Mucosa of rectum (tissue), 2 donors: ENCODE data around the gene GPT2.

ENCODE experiments used
- H3K27ac ChIP-seq, 2 donors: one replicate each; pipeline ENCODE4 v1.7.0; 2013; ENCODE audit warnings: inconsistent platforms in 2 of 2, low read depth in 2 of 2, low read length in 2 of 2
- H3K27me3 ChIP-seq, 2 donors: one replicate each; pipeline ENCODE4 v1.7.0; 2013; ENCODE audit warnings: low read length in 2 of 2; ENCODE audit not compliant: control insufficient read depth in 2 of 2, insufficient read depth in 2 of 2
- H3K36me3 ChIP-seq, 2 donors: one replicate each; pipeline ENCODE4 v1.7.0; 2013; ENCODE audit warnings: low read length in 2 of 2; ENCODE audit not compliant: control insufficient read depth in 2 of 2, insufficient read depth in 2 of 2
- H3K4me1 ChIP-seq, 2 donors: one replicate each; pipeline ENCODE4 v1.7.0; 2013; ENCODE audit warnings: low read length in 2 of 2, mild to moderate bottlenecking in 1 of 2; ENCODE audit not compliant: control insufficient read depth in 2 of 2, insufficient read depth in 2 of 2
- H3K4me3 ChIP-seq, 2 donors: one replicate each; pipeline ENCODE4 v1.7.0; 2013; ENCODE audit warnings: low read length in 2 of 2
- H3K9ac ChIP-seq, 2 donors: one replicate each; pipeline ENCODE4 v1.7.0; 2013; ENCODE audit warnings: low read length in 2 of 2, low read depth in 1 of 2, mild to moderate bottlenecking in 1 of 2
- H3K9me3 ChIP-seq, 2 donors: one replicate each; pipeline ENCODE4 v1.7.0; 2013; ENCODE audit warnings: low read length in 2 of 2; ENCODE audit not compliant: control insufficient read depth in 2 of 2
- donor health status: healthy.
- donor health status: Normal muscosa, but diverticular disease.

The GPT2 gene

GRCh38 chr16:46897471-46897870 lies 13.3 kb downstream of the GPT2 start:
- Histone ChIP-seq H3K9me3 (no peaks in the 10 kb centered on the region), H3K27ac (no peak overlapping the region), H3K4me3 (no peak overlapping the region), H3K27me3 (no peaks in the 10 kb centered on the region), H3K36me3 (no peaks in the 10 kb centered on the region), H3K9ac (no peak overlapping the region), H3K4me1 (peaks cover 0 to 3% of the 10 kb centered on the region in 2 donors)

- Histone ChIP-seq H3K27ac (no peak overlapping the region), H3K9ac (no peak overlapping the region), H3K4me3 (no peak overlapping the region), H3K9me3 (no peaks in the 10 kb centered on the region), H3K36me3 (no peaks in the 10 kb centered on the region), H3K27me3 (no peaks in the 10 kb centered on the region), H3K4me1 (peaks cover 0 to 3% of the 10 kb centered on the region in 2 donors)
Measured at GRCh38 chr16:46898006-46898405, 13.8 kb downstream of the GPT2 start.

- Histone ChIP-seq H3K9ac (no peak overlapping the region), H3K4me3 (no peak overlapping the region), H3K36me3 (no peaks in the 10 kb centered on the region), H3K27ac (no peak overlapping the region), H3K4me1 (peaks cover 2 to 9% of the 10 kb centered on the region in 2 donors), H3K9me3 (no peaks in the 10 kb centered on the region), H3K27me3 (no peaks in the 10 kb centered on the region)
Measured at GRCh38 chr16:46899443-46900143, 15.4 kb downstream of the GPT2 start.

DNA sequence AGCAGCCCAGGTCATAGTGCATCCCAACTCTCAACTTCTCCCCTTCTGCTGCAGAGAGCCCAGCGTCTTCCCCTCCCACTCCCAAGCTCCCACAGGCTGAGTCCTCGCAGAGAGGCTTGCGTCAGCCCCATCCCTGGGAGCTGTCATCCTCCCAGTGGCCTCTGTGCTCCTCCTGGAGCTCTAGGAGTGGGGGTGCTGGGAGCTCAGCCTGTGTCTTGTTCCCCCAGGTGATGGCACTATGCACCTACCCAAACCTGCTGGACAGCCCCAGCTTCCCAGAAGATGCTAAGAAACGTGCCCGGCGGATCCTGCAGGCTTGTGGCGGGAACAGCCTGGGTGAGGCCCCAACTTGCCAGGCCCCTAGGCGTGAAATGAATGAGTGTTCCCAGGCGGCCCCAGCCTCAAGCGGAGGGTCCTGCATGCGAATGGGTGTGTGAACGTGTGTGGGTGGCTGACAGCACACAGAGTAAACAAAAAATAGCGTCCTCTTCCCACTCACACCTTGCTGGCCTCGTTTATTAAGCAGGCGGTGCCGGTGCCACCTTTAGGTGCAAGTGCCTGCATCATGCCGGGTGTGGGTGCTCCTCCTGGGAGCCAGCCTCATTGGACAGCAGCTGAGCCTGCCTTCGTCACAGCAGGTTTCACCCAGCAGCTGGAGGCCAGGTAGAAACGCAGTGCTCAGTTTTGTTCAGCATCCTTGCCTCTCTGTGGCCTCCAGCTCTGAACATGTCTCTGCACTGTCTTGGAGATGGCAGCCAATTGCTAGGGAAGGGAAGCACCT lies 16.5 kb downstream of the GPT2 start:
- Histone ChIP-seq H3K36me3 (no peaks in the 10 kb centered on the region), H3K9me3 (no peaks in the 10 kb centered on the region), H3K4me1 (peaks cover 2 to 10% of the 10 kb centered on the region in 2 donors), H3K4me3 (no peak overlapping the region), H3K27ac (no peak overlapping the region), H3K9ac (no peak overlapping the region), H3K27me3 (no peaks in the 10 kb centered on the region)

DNA sequence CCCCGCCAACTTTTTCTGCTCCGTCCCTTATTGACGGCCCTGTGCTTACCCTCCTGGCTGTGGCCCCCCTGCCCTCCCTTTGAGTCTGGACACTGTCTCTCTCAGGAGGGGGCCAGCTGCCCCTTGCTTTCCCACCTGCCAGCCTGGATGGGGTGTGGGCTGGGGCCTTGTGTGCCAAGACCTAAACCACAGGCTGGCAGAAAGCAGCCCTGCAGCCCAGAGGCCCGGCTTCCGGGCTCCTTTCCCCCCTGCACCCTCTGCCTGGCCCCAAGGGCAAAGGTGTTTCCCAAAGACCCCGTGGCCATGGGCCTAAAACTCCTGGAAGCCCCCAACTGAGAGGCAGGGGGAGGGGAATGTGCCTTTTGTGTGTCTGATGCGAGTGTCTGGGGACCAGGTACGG lies 17.5 kb downstream of the GPT2 start:
- Histone ChIP-seq H3K36me3 (peaks cover 0 to 3% of the 10 kb centered on the region in 2 donors), H3K9ac (no peak overlapping the region), H3K4me1 (peaks cover 2 to 10% of the 10 kb centered on the region in 2 donors), H3K27ac (no peak overlapping the region), H3K9me3 (no peaks in the 10 kb centered on the region), H3K4me3 (no peak overlapping the region), H3K27me3 (no peaks in the 10 kb centered on the region)

DNA sequence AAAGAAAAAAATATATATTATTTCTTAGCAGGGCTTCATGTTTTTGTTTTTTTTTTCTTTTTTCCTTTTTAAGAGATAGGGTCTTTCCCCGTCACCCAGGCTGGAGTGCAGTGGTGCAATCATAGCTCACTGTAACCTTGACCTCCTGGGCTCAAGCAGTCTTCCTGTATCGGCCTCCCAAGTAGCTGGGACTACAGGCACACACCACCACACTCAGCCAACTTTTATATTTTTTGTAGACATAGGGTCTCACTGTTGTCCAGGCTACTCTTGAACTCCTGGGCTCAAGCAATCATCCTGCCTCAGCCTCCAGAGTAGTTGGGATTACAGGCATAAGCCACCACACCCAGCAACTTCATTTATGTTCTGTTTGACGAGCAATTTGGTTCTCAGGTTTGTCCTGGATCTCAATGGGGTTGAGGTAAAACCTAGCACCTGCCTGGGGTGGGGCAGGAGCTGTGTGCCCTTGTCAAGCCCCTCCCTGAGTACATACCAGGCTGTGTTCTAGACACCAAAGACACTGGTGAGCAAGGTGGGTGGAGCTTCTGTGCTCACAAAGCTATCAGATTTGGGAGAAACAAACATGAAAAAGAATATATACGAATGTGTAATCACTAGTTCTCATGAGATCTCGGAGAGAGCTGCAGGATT lies 19.2 kb downstream of the GPT2 start:
- Histone ChIP-seq H3K9me3 (no peaks in the 10 kb centered on the region), H3K9ac (no peak overlapping the region), H3K4me3 (no peak overlapping the region), H3K27ac (peak overlapping the region; percentile 41 to 58), H3K27me3 (no peaks in the 10 kb centered on the region), H3K4me1 (peaks cover 2 to 10% of the 10 kb centered on the region in 2 donors), H3K36me3 (peaks cover 0 to 4% of the 10 kb centered on the region in 2 donors)

- Histone ChIP-seq H3K9me3 (no peaks in the 10 kb centered on the region), H3K27ac (no peak overlapping the region), H3K36me3 (peaks cover 0 to 4% of the 10 kb centered on the region in 2 donors), H3K4me1 (peaks cover 2 to 10% of the 10 kb centered on the region in 2 donors), H3K4me3 (no peak overlapping the region), H3K27me3 (no peaks in the 10 kb centered on the region), H3K9ac (peak overlapping the region in 1 of 2 donors; percentile 14)
Measured at GRCh38 chr16:46904471-46904870, 20.3 kb downstream of the GPT2 start.

DNA sequence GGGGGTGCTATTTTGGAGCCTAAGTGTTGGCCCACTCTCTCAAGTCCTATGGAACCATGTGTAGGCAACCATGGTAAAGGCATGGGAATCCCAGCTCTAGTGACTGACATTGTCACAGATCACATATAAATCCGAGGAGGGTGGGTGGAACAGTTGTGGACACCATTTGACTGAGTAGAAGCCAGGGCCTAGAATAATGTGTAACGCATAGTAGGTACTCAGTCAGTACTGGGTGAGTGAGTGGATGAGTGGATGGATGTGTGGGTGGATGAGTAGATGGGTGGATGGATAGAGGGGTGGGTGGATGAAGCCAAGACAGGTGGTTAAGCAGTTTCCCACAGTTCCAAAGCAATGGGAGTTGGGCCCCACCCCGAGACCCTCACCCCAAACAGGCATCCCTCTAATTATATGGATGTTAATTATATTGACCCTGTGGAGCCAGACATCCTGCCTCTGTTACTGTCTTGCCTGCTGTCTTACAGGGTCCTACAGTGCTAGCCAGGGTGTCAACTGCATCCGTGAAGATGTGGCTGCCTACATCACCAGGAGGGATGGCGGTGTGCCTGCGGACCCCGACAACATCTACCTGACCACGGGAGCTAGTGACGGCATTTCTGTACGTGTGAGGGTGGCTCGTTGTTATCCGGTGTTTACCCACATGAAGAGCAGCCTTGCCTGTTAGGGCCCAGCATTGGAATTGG lies 22.3 kb downstream of the GPT2 start:
- Histone ChIP-seq H3K4me3 (no peak overlapping the region), H3K9ac (no peak overlapping the region), H3K9me3 (no peaks in the 10 kb centered on the region), H3K27me3 (no peaks in the 10 kb centered on the region), H3K27ac (no peak overlapping the region), H3K4me1 (peaks cover 2 to 10% of the 10 kb centered on the region in 2 donors), H3K36me3 (peaks cover 0 to 4% of the 10 kb centered on the region in 2 donors)

DNA sequence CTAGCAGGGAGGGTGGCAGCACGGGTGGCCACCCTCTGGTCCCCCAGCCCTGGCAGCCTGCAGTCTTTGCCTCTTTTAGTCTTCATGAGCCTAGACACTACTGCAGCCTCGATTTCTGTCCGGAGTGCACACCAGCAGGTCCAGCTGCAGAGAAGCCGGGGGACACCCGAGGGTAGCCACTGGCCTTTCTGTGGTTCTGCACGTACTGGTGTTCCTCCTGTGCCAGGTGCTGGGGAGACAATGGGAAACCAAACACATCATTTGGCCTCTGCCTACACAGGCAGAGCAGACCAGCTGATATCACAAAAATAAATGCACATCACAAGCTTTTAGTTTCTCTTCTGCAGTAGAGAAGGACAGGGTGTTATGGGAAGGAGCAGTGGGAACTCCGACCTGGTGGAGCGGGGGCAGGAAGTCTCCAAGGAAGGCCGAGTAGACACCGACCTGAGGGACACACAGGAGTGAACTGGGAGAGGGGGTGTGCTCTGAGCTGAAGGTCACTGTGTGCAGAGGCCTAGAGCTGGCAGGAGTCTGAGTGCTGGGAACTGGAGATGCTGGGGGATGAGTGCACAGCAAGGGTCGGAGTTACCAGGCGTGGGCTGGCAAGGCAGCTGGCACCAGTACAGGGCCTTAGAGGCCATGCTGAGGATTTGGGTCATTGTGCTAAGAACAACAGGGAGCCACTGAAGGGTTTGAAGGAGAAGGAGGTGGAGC lies 23.1 kb downstream of the GPT2 start:
- Histone ChIP-seq H3K27me3 (no peaks in the 10 kb centered on the region), H3K9ac (no peak overlapping the region), H3K27ac (no peak overlapping the region), H3K36me3 (peaks cover 3 to 4% of the 10 kb centered on the region in 2 donors), H3K4me1 (peaks cover 2 to 10% of the 10 kb centered on the region in 2 donors), H3K9me3 (no peaks in the 10 kb centered on the region), H3K4me3 (no peak overlapping the region)
